ENCODE data around the gene CD86. TPM values are rescaled to one million over a fixed set of nuclear protein-coding genes. Genes with fewer than 3 reads are reported as not detected.

The CD86 gene
- total and polyA plus RNA-seq, 10 donors: 9.8 to 41.8 (median 25.3) TPM

GRCh38 chr3:122081543-122082247 lies 26.5 kb downstream of the CD86 start:
- no peak overlapping the region for H3K4me3 ChIP-seq
- H3K36me3 ChIP-seq: no peaks in the 10 kb centered on the region
- DNase-seq: no peak
- no peak for TF ChIP-seq CTCF (IDR thresholded peaks at IDR 0.05 in 8 of 11, conservative IDR thresholded peaks at IDR 0.05 in 3 of 11)
- TF ChIP-seq POLR2A (IDR thresholded peaks at IDR 0.05): no peak
- no peak for TF ChIP-seq POLR2AphosphoS5 (IDR thresholded peaks at IDR 0.05)
- no peaks in the 10 kb centered on the region for H3K27me3 ChIP-seq (replicated peaks in 1 of 7)
- peaks cover 0 to 55% (median 23%) of the 10 kb centered on the region in 6 donors for H3K4me1 ChIP-seq
- intact Hi-C loops (cut with DNase I; ENCODE audit: low total_unique reads): no loop called here
- 42 to 70% (median 64%) methylated on average over 7 of the region's 7 CpGs for WGBS, 5 donors
- no peaks in the 10 kb centered on the region for H3K9me3 ChIP-seq
- H3K27ac ChIP-seq: no peak overlapping the region

DNA sequence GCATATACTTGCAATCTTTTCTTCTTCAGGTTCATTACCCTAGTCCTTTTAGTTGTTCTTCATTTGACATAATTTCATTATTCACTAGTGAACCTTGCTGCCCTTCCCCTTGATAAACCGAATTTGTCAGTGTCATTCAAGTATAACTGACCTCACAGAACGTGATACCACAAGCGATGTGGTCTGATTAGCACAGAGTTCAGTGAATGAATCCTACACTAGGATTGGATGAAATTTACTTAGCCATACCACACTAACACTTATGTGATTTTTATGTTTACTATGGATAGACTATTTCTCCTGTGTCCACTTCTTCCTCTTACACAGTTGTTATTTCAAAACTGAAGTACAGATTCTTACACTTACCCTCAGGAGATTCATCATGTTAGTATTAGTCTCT lies 27.2 kb downstream of the CD86 start:
- TF ChIP-seq CTCF (IDR thresholded peaks at IDR 0.05 in 8 of 11, conservative IDR thresholded peaks at IDR 0.05 in 3 of 11): no peak
- no peak for TF ChIP-seq POLR2AphosphoS5 (IDR thresholded peaks at IDR 0.05)
- no peak for TF ChIP-seq POLR2A (IDR thresholded peaks at IDR 0.05)
- no peak overlapping the region for H3K4me3 ChIP-seq
- no peaks in the 10 kb centered on the region for H3K27me3 ChIP-seq (replicated peaks in 1 of 7)
- intact Hi-C loops (cut with DNase I; ENCODE audit: low total_unique reads): no loop called here
- DNase-seq: no peak
- no peaks in the 10 kb centered on the region for H3K9me3 ChIP-seq
- 44 to 68% (median 54%) methylated on average over 3 of the region's 3 CpGs for WGBS, 5 donors
- H3K4me1 ChIP-seq: peaks cover 0 to 49% (median 17%) of the 10 kb centered on the region in 6 donors
- no peak overlapping the region for H3K27ac ChIP-seq
- no peaks in the 10 kb centered on the region for H3K36me3 ChIP-seq

DNA sequence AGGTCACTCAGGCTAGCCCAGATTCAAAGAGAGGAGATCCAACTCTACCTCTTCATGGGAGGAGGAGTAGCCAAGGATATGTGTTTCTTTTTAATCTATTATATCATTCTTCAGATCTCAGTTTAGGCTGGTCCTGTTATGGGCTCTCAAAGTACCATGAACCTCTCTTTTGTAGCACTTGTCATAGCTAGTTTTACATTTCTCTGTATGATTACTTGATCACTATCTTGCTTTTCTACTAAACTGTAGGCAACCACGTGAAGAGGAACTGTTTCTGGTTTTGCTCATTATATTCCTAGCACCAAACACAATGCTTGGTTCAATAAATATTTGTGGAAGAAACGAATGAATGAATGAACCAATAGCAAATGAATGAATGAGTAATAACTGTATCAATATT lies 29.6 kb downstream of the CD86 start:
- no peak for DNase-seq
- H3K9me3 ChIP-seq: no peaks in the 10 kb centered on the region
- no peaks in the 10 kb centered on the region for H3K27me3 ChIP-seq (replicated peaks in 1 of 7)
- peaks cover 0 to 34% (median 7%) of the 10 kb centered on the region in 6 donors for H3K4me1 ChIP-seq
- H3K36me3 ChIP-seq: no peaks in the 10 kb centered on the region
- no peak overlapping the region for H3K27ac ChIP-seq
- H3K4me3 ChIP-seq: no peak overlapping the region
- 57 to 73% (median 61%) methylated on average over 2 of the region's 2 CpGs for WGBS, 5 donors
- intact Hi-C loops (cut with DNase I; ENCODE audit: low total_unique reads): no loop called here
- TF ChIP-seq POLR2A (IDR thresholded peaks at IDR 0.05) (no peak), POLR2AphosphoS5 (IDR thresholded peaks at IDR 0.05) (no peak)

GRCh38 chr3:122085673-122086072 lies 30.5 kb downstream of the CD86 start:
- H3K4me1 ChIP-seq: peaks cover 0 to 37% (median 7%) of the 10 kb centered on the region in 6 donors
- H3K27ac ChIP-seq: peak overlapping the region in 1 of 8 donors; percentile 8
- no peak overlapping the region for H3K4me3 ChIP-seq
- no peaks in the 10 kb centered on the region for H3K27me3 ChIP-seq (replicated peaks in 1 of 7)
- H3K9me3 ChIP-seq: no peaks in the 10 kb centered on the region
- DNase-seq: no peak
- intact Hi-C loops (cut with DNase I; ENCODE audit: low total_unique reads): no loop called here
- 57 to 83% (median 70%) methylated on average over 3 to 6 of the region's 6 CpGs for WGBS, 5 donors
- TF ChIP-seq CTCF (IDR thresholded peaks at IDR 0.05 in 8 of 11, conservative IDR thresholded peaks at IDR 0.05 in 3 of 11) (no peak), POLR2A (IDR thresholded peaks at IDR 0.05) (no peak), POLR2AphosphoS5 (IDR thresholded peaks at IDR 0.05) (no peak)
- no peaks in the 10 kb centered on the region for H3K36me3 ChIP-seq

All from spleen (tissue), 11 donors.